Measurements from ENCODE around the gene ANKRD28.
"Not testable (repeated sequence)": the region's sequence is repeated elsewhere in the genome, so short reads cannot be mapped to it uniquely, and the experiment has no call there.

The ANKRD28 gene

DNA sequence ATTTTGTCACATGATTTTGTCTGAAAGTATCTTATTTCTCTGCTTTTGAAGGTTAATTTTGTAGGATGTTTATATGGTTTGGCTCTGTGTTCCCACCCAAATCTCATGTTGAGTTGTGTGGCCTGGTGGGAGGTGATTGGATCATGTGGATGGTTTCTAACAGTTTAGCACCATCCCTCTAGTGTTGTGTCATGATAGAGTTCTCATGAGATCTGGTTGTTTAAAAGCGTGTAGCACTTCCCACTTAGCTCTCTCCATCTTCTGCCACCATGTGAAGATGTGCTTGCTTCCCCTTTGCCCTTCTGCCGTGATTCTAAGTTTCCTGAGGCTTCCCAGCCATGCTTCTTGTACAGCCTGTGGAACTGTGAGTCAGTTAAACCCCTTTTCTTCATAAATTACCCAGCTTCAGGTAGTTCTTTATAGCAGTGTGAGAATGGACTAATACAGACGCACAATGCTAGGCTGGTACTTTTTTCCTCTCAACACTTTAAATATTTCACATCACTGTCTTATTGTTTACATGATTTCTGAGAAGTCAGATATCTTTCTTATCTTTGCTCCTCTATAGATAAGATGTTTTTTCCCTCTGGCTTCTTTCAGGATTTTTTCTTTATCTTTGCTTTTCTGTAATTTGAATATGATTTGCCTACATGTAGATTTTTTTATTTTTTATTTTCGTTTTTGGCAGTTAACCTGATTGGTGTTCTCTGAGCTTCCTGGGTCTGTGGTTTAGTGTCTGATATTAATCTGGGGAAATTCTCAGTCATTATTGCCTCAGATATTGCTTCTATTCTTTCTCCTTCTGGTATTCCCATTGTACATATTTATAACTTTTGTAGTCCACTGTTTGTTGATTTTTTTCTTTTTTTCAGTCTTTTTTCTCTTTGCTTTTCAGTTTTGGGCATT is 174.0 kb downstream of the ANKRD28 start:
- H3K4me3 ChIP-seq (ENCODE audit: low read length): no peak overlapping the region

DNA sequence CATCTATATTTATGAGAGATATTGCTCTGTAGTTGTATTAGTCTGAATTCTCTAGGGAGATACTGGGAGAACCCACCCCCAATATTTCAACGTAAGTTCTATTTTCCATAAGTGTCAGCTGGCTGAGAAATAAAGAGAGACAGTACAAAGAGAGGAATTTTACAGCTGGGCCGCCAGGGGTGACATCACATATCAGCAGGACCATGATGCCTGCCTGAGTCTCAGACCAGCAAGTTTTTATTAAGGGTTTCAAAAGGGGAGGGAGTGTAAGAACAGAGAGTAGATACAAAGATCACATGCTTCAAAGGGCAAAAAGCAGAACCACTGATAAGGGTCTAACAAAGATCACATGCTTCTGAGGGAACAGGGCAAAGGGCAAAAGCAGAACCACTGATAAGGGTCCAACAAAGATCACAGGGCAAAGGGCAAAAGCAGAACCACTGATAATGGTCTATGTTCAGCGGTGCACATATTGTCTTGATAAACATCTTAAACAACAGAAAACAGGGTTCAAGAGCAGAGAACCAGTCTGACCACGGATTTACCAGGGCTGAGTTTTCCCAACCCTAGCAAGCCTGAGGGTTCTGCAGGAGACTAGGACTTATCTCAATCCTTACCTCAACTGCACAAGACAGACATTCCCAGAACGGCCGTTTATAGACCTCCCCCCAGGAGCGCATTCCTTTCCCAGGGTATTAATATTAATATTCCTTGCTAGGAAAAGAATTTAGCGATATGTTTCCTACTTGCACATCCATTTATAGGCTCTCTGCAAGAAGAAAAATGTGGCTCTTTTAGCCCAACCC is 177.9 kb downstream of the ANKRD28 start:
- H3K4me3 ChIP-seq (ENCODE audit: low read length): not testable (repeated sequence)

More for the DNA sequence above, 174.0 kb downstream of the ANKRD28 start:
- TF ChIP-seq ZNF274 (IDR thresholded peaks at IDR 0.05; ENCODE audit: low read depth, low read length): no peak

Data from GM08714 (cell line).